ENCODE results near the gene MYPOP. TPM values are rescaled to one million over a fixed set of nuclear protein-coding genes. Genes with fewer than 3 reads are reported as not detected.

The MYPOP gene
- total RNA-seq, 1 experiment from 2014 or later: 9.0 TPM

DNA sequence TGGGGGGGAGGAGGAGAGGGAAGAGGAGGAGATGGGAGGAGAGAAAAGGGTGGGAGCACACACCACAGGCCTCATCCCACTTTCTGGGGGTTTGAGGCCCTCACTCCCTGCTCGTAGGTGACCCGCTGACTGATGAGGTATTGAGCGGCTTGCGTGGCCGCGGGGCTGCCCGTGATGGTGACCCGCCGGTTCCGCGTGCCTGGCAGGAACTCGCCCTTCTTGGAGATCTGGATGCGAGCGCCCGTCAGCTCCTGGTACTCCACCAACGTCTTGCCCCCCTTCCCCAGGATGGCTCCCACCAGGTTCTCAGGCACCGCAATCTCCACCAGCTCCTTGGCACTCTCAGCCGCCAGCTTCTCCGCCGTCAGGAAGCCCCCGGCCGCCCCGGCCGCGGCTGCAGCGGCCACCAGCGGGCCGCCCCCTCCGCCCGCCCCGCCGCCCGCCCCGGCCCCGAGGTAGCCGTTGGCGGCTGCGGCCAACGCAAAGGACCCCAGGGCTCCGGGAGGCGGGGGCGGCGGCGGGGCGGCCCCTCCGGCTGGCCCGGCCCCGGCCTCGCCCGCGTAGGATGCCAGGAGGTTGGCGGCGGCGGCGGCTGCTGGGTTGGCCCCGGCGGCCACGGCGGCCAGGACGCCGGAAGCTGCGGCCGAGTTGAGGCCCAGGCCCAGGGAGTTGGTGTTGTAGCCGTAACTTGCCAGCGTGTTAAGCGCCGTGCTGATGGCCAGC is 37.5 kb upstream of the MYPOP start:
- Histone ChIP-seq H4K20me1 (ENCODE audit: control insufficient read depth, insufficient read depth, insufficient read length) (no peaks in the 10 kb centered on the region), H3T11ph (ENCODE audit: low read length) (no peak overlapping the region), H3K23ac (ENCODE audit: insufficient read length, low read depth, low read length) (no peak overlapping the region), H2BK15ac (ENCODE audit: low read depth, low read length) (no peak overlapping the region), H3K4ac (ENCODE audit: low read depth, low read length) (no peak overlapping the region), H3K4me2 (ENCODE audit: insufficient read depth, insufficient read length, low read length) (no peak overlapping the region), H4K8ac (replicated peaks; ENCODE audit: insufficient read length, low read depth, low read length) (no peak overlapping the region), H3K23me2 (ENCODE audit: insufficient read length, low read depth, low read length, poor library complexity, severe bottlenecking) (no peaks in the 10 kb centered on the region), H3K14ac (ENCODE audit: insufficient read depth, low read length) (no peak overlapping the region), H3K9ac (ENCODE audit: extremely low read depth, insufficient read length, low read length) (no peak overlapping the region), H2BK12ac (ENCODE audit: insufficient read length, low read depth, low read length) (no peak overlapping the region), H2AFZ (ENCODE audit: low read length) (no peak overlapping the region), H3K79me2 (ENCODE audit: insufficient read depth, low read length) (no peaks in the 10 kb centered on the region), H4K91ac (ENCODE audit: insufficient read length, low read depth, low read length) (no peak overlapping the region), H3K27ac (ENCODE audit: insufficient read length, low read depth, low read length) (no peak overlapping the region), H3K9me3 (ENCODE audit: control insufficient read depth, low read depth, low read length) (no peaks in the 10 kb centered on the region), H3K79me1 (ENCODE audit: insufficient read depth, low read depth, low read length, poor library complexity, severe bottlenecking) (no peaks in the 10 kb centered on the region), H2BK20ac (ENCODE audit: low read depth, low read length, poor library complexity, severe bottlenecking) (no peak overlapping the region), H2AK5ac (ENCODE audit: insufficient read length, low read length) (no peak overlapping the region), H3K56ac (ENCODE audit: insufficient read length, low read depth, low read length) (no peak overlapping the region), H3K27me3 (ENCODE audit: insufficient read depth, low read length) (no peaks in the 10 kb centered on the region), H2BK120ac (ENCODE audit: low read depth, low read length, poor library complexity, severe bottlenecking) (no peak overlapping the region), H3K4me1 (ENCODE audit: insufficient read depth, low read length) (no peaks in the 10 kb centered on the region), H4K5ac (ENCODE audit: insufficient read length, low read depth, low read length) (no peak overlapping the region), H3K18ac (ENCODE audit: insufficient read length, low read depth, low read length) (no peak overlapping the region), H2BK5ac (ENCODE audit: insufficient read length, low read length) (no peak overlapping the region)
- no CpG with 5 or more reads among the region's 67 CpGs for WGBS (ENCODE audit: extremely low coverage, insufficient read length, low lambda C conversion rate)
- H3K27me3 Mint-ChIP-seq (ENCODE audit: low read depth): peaks cover 15% of the 10 kb centered on the region
- peaks cover 0 to 9% (median 4%) of the 10 kb centered on the region in 3 experiments; a peak in 3 of 7 replicates for H3K36me3 Mint-ChIP-seq (ENCODE audit: insufficient read depth in 1 of 3, low read depth in 3 of 3)
- no peaks in the 10 kb centered on the region for H3K9me3 Mint-ChIP-seq
- TF ChIP-seq CTCF (conservative IDR thresholded peaks at IDR 0.05): no peak
- no peak overlapping the region for H3K27ac Mint-ChIP-seq
- peaks cover 5 to 24% of the 10 kb centered on the region in 2 experiments; a peak in 3 of 4 replicates for H3K4me1 Mint-ChIP-seq
- H3K4me3 Mint-ChIP-seq: no peak overlapping the region
- no peak for DNase-seq
